B cell (primary cell): ENCODE measurements around the gene MAPK10. TPM values are rescaled to one million over a fixed set of nuclear protein-coding genes. Genes with fewer than 3 reads are reported as not detected.

ENCODE experiments used
- ATAC-seq: fragments of 200-7000 bp; cut with Tn5 transposase; one replicate; pipeline ENCODE4 v1.10.0; 2021; ENCODE audit warnings: low read depth, mild to moderate bottlenecking, moderate number of reproducible peaks, moderate library complexity
- CTCF ChIA-PET: fragments of 350-600 bp; sonication (Branson Sonifier 250); formaldehyde crosslinking; loops from one replicate; lab custom pipeline; 2021; ENCODE audit warnings: antibody characterized with exemption, inconsistent platforms; lab: Charles Lee
- POLR2A ChIA-PET: fragments of 350-600 bp; sonication (Branson Sonifier 250); formaldehyde crosslinking; loops from one replicate; lab custom pipeline; 2021; ENCODE audit warnings: antibody characterized with exemption; lab: Charles Lee
- DNase-seq: peaks from one replicate; pipeline ENCODE4 v3.0.0; 2013
- H2AFZ ChIP-seq: 2 replicates; pipeline ENCODE4 v1.6.1; 2012; ENCODE audit warnings: mild to moderate bottlenecking, low read depth, low read length; ENCODE audit not compliant: insufficient read depth, poor library complexity, severe bottlenecking
- H3K27ac ChIP-seq, 2 donors: 1 replicate in 1 of 2; 2 replicates in 1 of 2; pipeline ENCODE4 v1.5.1; 2012 to 2013; ENCODE audit warnings: low read length in 2 of 2, mild to moderate bottlenecking in 2 of 2, moderate library complexity in 1 of 2
- H3K27me3 ChIP-seq, 4 experiments: fragments of 200-600 bp in 1 of 4; sonication (generic) in 1 of 4; replicated peaks in 1 of 4; 1 replicate in 2 of 4; 2 replicates in 2 of 4; pipeline versions ENCODE4 v1.6.1 to v1.7.0; 2013 to 2016; ENCODE audit warnings: low read length in 3 of 4, mild to moderate bottlenecking in 2 of 4, mixed read lengths in 1 of 4, moderate library complexity in 1 of 4; ENCODE audit not compliant: insufficient read depth in 4 of 4, control insufficient read depth in 3 of 4; ENCODE audit errors: control extremely low read depth in 1 of 4
- H3K36me3 ChIP-seq, 2 experiments: replicated peaks in 1 of 2; 1 replicate in 1 of 2; 2 replicates in 1 of 2; pipeline versions ENCODE4 v1.6.1 to v1.7.1; 2013; ENCODE audit warnings: low read length in 1 of 2; ENCODE audit not compliant: insufficient read depth in 2 of 2, control insufficient read depth in 1 of 2; ENCODE audit errors: control extremely low read depth in 1 of 2, extremely low read depth in 1 of 2
- H3K4me1 ChIP-seq, 2 donors: fragments of 200-600 bp in 1 of 2; sonication (generic) in 1 of 2; 1 replicate in 1 of 2; 2 replicates in 1 of 2; pipeline versions ENCODE4 v1.5.1 to v1.6.1; 2013 to 2017; ENCODE audit warnings: low read length in 2 of 2; ENCODE audit not compliant: control insufficient read depth in 2 of 2, insufficient read depth in 2 of 2
- H3K4me2 ChIP-seq: replicated peaks from 2 replicates; pipeline ENCODE3; 2012; ENCODE audit warnings: mild to moderate bottlenecking, low read depth, low read length; ENCODE audit not compliant: poor library complexity, severe bottlenecking
- H3K4me3 ChIP-seq, 5 experiments: fragments of 200-600 bp in 1 of 5; sonication (generic) in 1 of 5; 1 replicate in 3 of 5; 2 replicates in 2 of 5; pipeline versions ENCODE4 v1.5.1 to v1.7.0; 2011 to 2016; ENCODE audit warnings: low read length in 4 of 5, mild to moderate bottlenecking in 4 of 5, low read depth in 2 of 5, control low read depth in 1 of 5, moderate library complexity in 1 of 5; ENCODE audit not compliant: insufficient read depth in 1 of 5; ENCODE audit errors: control extremely low read depth in 1 of 5, extremely low read depth in 1 of 5
- H3K79me2 ChIP-seq: fragments of 200-600 bp; sonication (generic); one replicate; pipeline ENCODE4 v1.6.0; 2016; ENCODE audit warnings: low read length; ENCODE audit not compliant: control insufficient read depth, insufficient read depth
- H3K9ac ChIP-seq: fragments of 200-600 bp; sonication (generic); 2 replicates; pipeline ENCODE4 v1.6.1; 2017; ENCODE audit warnings: mild to moderate bottlenecking, low read length, moderate library complexity
- H3K9me3 ChIP-seq, 3 donors: one replicate each; pipeline versions ENCODE4 v1.6.1 to v1.7.1; 2013; ENCODE audit warnings: low read length in 2 of 3; ENCODE audit not compliant: control insufficient read depth in 2 of 3, insufficient read depth in 1 of 3; ENCODE audit errors: control extremely low read depth in 1 of 3
- H4K20me1 ChIP-seq: 2 replicates; pipeline ENCODE4 v1.6.0; 2012; ENCODE audit warnings: mild to moderate bottlenecking, low read length; ENCODE audit not compliant: insufficient read depth, control insufficient read depth, poor library complexity, severe bottlenecking
- H3K27ac Mint-ChIP-seq: one replicate; pipeline ENCODE4 v1.8.0; 2021; ENCODE audit warnings: mixed read lengths
- H3K27me3 Mint-ChIP-seq: one replicate; pipeline ENCODE4 v1.8.0; 2021; ENCODE audit warnings: mixed read lengths
- H3K4me1 Mint-ChIP-seq: one replicate; pipeline ENCODE4 v1.8.0; 2021; ENCODE audit warnings: mixed read lengths
- H3K4me3 Mint-ChIP-seq: one replicate; pipeline ENCODE4 v1.8.0; 2021; ENCODE audit warnings: mixed read lengths
- H3K9me3 Mint-ChIP-seq: one replicate; pipeline ENCODE4 v1.8.0; 2022; ENCODE audit warnings: mixed read lengths; ENCODE audit not compliant: insufficient read depth
- EZH2 ChIP-seq: IDR thresholded peaks from 2 replicates; pipeline ENCODE4 v1.6.1; 2012; ENCODE audit warnings: borderline replicate concordance, low read depth, mild to moderate bottlenecking, moderate library complexity, low read length; ENCODE audit not compliant: insufficient read depth, poor library complexity, severe bottlenecking
- WGBS: methylation state at CpG from one replicate; pipeline ENCODE4 v1.1.5; 2013; ENCODE audit warnings: missing lambda C conversion rate; ENCODE audit not compliant: insufficient coverage; 5-methylcytosine and 5-hydroxymethylcytosine counted together
- intact Hi-C: fragments of 100-400 bp; cut with micrococcal nuclease; formaldehyde crosslinking; loops from one replicate; pipeline ENCODE4 v1.10.0; 2022
- polyA plus RNA-seq: library from polyadenylated mRNA; depleted of rRNA; stranded (reverse); fragments of >200 nt; gene quantifications from 2 replicates; pipeline ENCODE4 v1.2.3, GENCODE V29; 2012
- total RNA-seq, 2 donors: library from RNA; stranded (reverse); fragments of 120-200 nt in 1 of 2; gene quantifications; 1 replicate in 1 of 2; 2 replicates in 1 of 2; pipeline versions ENCODE4 v1.2.3 to v1.2.4, GENCODE V29; 2013 to 2022
- TF ChIP-seq, protein P1 (sequence below): fragments of 200-600 bp; IDR thresholded peaks from one replicate; pipeline ENCODE4 v1.8.0; 2022; ENCODE audit warnings: antibody characterized with exemption, mild to moderate bottlenecking

The MAPK10 gene
- total and polyA plus RNA-seq, 2 donors (not counting 1 experiment from before 2014, with no cell fraction given), result 0.03 to 3.1 TPM

GRCh38 chr4:86247906-86248305 is 111.9 kb downstream of the MAPK10 start:
- Histone ChIP-seq H3K27ac (no peak overlapping the region), H2AFZ (no peak overlapping the region), H3K9me3 (peaks cover 0 to 2% (median 0%) of the 10 kb centered on the region in 3 donors), H3K9ac (no peak overlapping the region), H3K79me2 (no peaks in the 10 kb centered on the region), H3K4me2 (no peak overlapping the region), H3K4me3 (no peak overlapping the region), H3K4me1 (no peaks in the 10 kb centered on the region), H3K27me3 (no peaks in the 10 kb centered on the region), H3K36me3 (no peaks in the 10 kb centered on the region), H4K20me1 (no peaks in the 10 kb centered on the region)
- Mint-ChIP-seq H3K9me3 (no peaks in the 10 kb centered on the region), H3K27me3 (no peaks in the 10 kb centered on the region), H3K4me1 (no peaks in the 10 kb centered on the region), H3K4me3 (no peak overlapping the region), H3K27ac (no peak overlapping the region)
- DNase-seq (no peak), ATAC-seq (no peak)
- ChIA-PET POLR2A (no interaction called here), CTCF (no interaction called here)
- TF ChIP-seq, protein P1, sequence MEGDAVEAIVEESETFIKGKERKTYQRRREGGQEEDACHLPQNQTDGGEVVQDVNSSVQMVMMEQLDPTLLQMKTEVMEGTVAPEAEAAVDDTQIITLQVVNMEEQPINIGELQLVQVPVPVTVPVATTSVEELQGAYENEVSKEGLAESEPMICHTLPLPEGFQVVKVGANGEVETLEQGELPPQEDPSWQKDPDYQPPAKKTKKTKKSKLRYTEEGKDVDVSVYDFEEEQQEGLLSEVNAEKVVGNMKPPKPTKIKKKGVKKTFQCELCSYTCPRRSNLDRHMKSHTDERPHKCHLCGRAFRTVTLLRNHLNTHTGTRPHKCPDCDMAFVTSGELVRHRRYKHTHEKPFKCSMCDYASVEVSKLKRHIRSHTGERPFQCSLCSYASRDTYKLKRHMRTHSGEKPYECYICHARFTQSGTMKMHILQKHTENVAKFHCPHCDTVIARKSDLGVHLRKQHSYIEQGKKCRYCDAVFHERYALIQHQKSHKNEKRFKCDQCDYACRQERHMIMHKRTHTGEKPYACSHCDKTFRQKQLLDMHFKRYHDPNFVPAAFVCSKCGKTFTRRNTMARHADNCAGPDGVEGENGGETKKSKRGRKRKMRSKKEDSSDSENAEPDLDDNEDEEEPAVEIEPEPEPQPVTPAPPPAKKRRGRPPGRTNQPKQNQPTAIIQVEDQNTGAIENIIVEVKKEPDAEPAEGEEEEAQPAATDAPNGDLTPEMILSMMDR, result no peak
- no peak for TF ChIP-seq EZH2
- no CpG with 5 or more reads among the region's 3 CpGs for WGBS
- intact Hi-C loops, result no loop called here

DNA sequence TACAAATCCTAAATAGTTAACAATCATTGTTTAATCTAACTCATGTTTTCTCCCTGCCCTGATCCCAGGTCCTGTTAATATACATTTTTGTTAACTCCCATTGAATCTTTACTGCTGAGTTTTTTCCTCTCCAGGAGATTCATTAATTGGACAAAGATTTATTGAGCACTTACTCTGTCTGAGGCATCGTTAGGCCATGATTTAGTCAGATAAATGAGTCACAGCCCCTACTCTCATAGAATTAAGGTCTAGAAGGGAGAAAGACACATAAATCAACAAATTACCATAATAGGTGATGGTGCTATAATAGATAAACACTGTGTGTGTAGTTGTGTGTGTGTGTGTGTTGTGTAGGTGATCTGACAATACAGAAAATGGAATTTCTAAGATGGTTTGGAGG is 112.5 kb downstream of the MAPK10 start:
- Histone ChIP-seq H3K27me3 (no peaks in the 10 kb centered on the region), H3K4me3 (no peak overlapping the region), H2AFZ (no peak overlapping the region), H3K9me3 (peaks cover 0 to 5% (median 2%) of the 10 kb centered on the region in 3 donors), H3K27ac (no peak overlapping the region), H3K4me1 (no peaks in the 10 kb centered on the region), H3K4me2 (no peak overlapping the region), H4K20me1 (no peaks in the 10 kb centered on the region), H3K9ac (no peak overlapping the region), H3K36me3 (no peaks in the 10 kb centered on the region), H3K79me2 (no peaks in the 10 kb centered on the region)
- no CpG with 5 or more reads among the region's 1 CpG for WGBS
- ATAC-seq, result no peak
- intact Hi-C loops, result no loop called here
- TF ChIP-seq, protein P1, result no peak
- no peak for TF ChIP-seq EZH2
- H3K4me1 Mint-ChIP-seq, result no peaks in the 10 kb centered on the region
- no peaks in the 10 kb centered on the region for H3K27me3 Mint-ChIP-seq
- ChIA-PET CTCF (no interaction called here), POLR2A (no interaction called here)
- no peak for DNase-seq
- no peaks in the 10 kb centered on the region for H3K9me3 Mint-ChIP-seq
- H3K4me3 Mint-ChIP-seq, result no peak overlapping the region
- no peak overlapping the region for H3K27ac Mint-ChIP-seq
